Naive thymus-derived CD4-positive, alpha-beta T cell (primary cell): ENCODE results near the gene C6orf58. TPM values are rescaled to one million over a fixed set of nuclear protein-coding genes. Genes with fewer than 3 reads are reported as not detected.

ENCODE experiments used
- ATAC-seq: fragments of 150-1000 bp; cut with Tn5 transposase; 2 replicates; pipeline ENCODE4 v1.10.0; 2021; ENCODE audit warnings: mild to moderate bottlenecking, moderate library complexity
- CTCF ChIA-PET: fragments of 350-600 bp; sonication (Branson Sonifier 250); formaldehyde crosslinking; loops from one replicate; lab custom pipeline; 2021; ENCODE audit warnings: antibody characterized with exemption; lab: Charles Lee
- POLR2A ChIA-PET: fragments of 350-600 bp; sonication (Branson Sonifier 250); formaldehyde crosslinking; loops from one replicate; lab custom pipeline; 2021; ENCODE audit warnings: antibody characterized with exemption, inconsistent platforms; lab: Charles Lee
- DNase-seq, 9 donors: peaks; one replicate each; pipeline versions ENCODE4 v3.0.0 to v3.0.0-alpha.2; 2020 to 2022; ENCODE audit warnings: mixed read lengths in 1 of 9
- H3K27ac ChIP-seq: one replicate; pipeline ENCODE4 v1.7.0; 2013; ENCODE audit warnings: mild to moderate bottlenecking, low read depth, low read length, moderate library complexity
- H3K27me3 ChIP-seq, 2 donors: one replicate each; pipeline ENCODE4 v1.7.0; 2013; ENCODE audit warnings: low read length in 2 of 2, mild to moderate bottlenecking in 2 of 2, moderate library complexity in 2 of 2; ENCODE audit not compliant: control insufficient read depth in 2 of 2, insufficient read depth in 2 of 2
- H3K36me3 ChIP-seq, 3 experiments: 1 replicate in 2 of 3; 2 replicates in 1 of 3; pipeline ENCODE4 v1.7.0; 2013; ENCODE audit warnings: low read length in 3 of 3, mild to moderate bottlenecking in 3 of 3, moderate library complexity in 1 of 3; ENCODE audit not compliant: insufficient read depth in 3 of 3, control insufficient read depth in 2 of 3
- H3K4me1 ChIP-seq, 2 donors: one replicate each; pipeline ENCODE4 v1.7.0; 2013; ENCODE audit warnings: low read length in 2 of 2, mild to moderate bottlenecking in 2 of 2, moderate library complexity in 1 of 2; ENCODE audit not compliant: control insufficient read depth in 2 of 2, insufficient read depth in 2 of 2
- H3K4me3 ChIP-seq: 2 replicates; pipeline ENCODE4 v1.7.0; 2013; ENCODE audit warnings: mild to moderate bottlenecking, low read length
- H3K9me3 ChIP-seq, 3 experiments: 1 replicate in 2 of 3; 2 replicates in 1 of 3; pipeline ENCODE4 v1.7.0; 2013; ENCODE audit warnings: low read length in 3 of 3; ENCODE audit not compliant: control insufficient read depth in 2 of 3
- H3K27ac Mint-ChIP-seq, 9 donors: one replicate each; pipeline ENCODE4 v1.8.0; 2020 to 2022; ENCODE audit warnings: mixed read lengths in 9 of 9, mild to moderate bottlenecking in 8 of 9, moderate library complexity in 5 of 9, inconsistent platforms in 2 of 9
- H3K27me3 Mint-ChIP-seq, 5 donors: one replicate each; pipeline ENCODE4 v1.8.0; 2021 to 2022; ENCODE audit warnings: mixed read lengths in 5 of 5, mild to moderate bottlenecking in 1 of 5
- H3K36me3 Mint-ChIP-seq, 5 donors: one replicate each; pipeline ENCODE4 v1.8.0; 2020 to 2022; ENCODE audit warnings: mixed read lengths in 5 of 5, mild to moderate bottlenecking in 3 of 5, inconsistent platforms in 1 of 5
- H3K4me1 Mint-ChIP-seq, 7 donors: one replicate each; pipeline ENCODE4 v1.8.0; 2020 to 2022; ENCODE audit warnings: mixed read lengths in 7 of 7, mild to moderate bottlenecking in 3 of 7, inconsistent platforms in 1 of 7
- H3K4me3 Mint-ChIP-seq, 10 donors: one replicate each; pipeline ENCODE4 v1.8.0; 2020 to 2022; ENCODE audit warnings: mild to moderate bottlenecking in 10 of 10, mixed read lengths in 10 of 10, moderate library complexity in 6 of 10, inconsistent platforms in 2 of 10
- H3K9me3 Mint-ChIP-seq, 11 donors: one replicate each; pipeline ENCODE4 v1.8.0; 2020 to 2022; ENCODE audit warnings: mixed read lengths in 11 of 11, mild to moderate bottlenecking in 4 of 11, inconsistent platforms in 1 of 11, moderate library complexity in 1 of 11
- intact Hi-C, 2 donors: fragments of 100-400 bp; cut with micrococcal nuclease; formaldehyde crosslinking; loops; one replicate each; pipeline ENCODE4 v1.15.1; 2023
- polyA plus RNA-seq, 2 donors: library from polyadenylated mRNA; unstranded; fragments of 300-500 nt; fragmentation: Illumina TruSeq; gene quantifications; one replicate each; pipeline ENCODE4 v1.2.3, GENCODE V29; 2021
- total RNA-seq, 6 experiments: library from RNA in 5 of 6; stranded (reverse) in 5 of 6; gene quantifications; 1 replicate in 5 of 6; 2 replicates in 1 of 6; pipeline ENCODE4 v1.2.3 and lab custom pipeline; 2021 to 2026

The C6orf58 gene
- total and polyA plus RNA-seq, 7 experiments from 2014 or later, result not detected

DNA sequence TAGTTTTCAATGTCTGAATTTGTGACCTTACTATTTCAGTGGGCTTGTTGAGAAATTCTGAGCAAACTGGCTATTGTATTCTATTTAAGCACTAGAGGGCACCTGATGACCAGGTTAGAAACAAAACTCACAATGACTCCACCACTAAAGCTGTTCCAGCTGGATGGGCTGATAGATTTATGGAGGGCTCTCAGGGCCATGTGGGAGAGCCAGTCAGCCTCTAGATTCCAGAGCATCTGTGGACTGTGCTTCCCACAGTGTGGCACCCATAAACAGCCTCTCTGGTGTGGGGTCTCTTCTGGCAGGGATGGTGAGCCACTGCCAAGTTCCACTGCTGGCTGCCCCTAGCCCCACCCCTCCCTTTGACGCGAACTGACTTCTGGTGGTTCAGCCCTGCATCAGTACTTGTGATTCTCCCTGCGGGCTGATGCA lies 29.2 kb downstream of the C6orf58 start:
- H3K4me3 ChIP-seq, result no peak overlapping the region
- no peak for ATAC-seq
- intact Hi-C loops, result loop anchor here (1.0 to 10.0 kb wide), 5 partner anchors 721 to 1765 kb away; partner anchors contain the start of gene PTPRK (in 1 of the 2)
- H3K27me3 ChIP-seq, result no peaks in the 10 kb centered on the region
- Mint-ChIP-seq H3K27ac (no peak overlapping the region), H3K9me3 (peaks cover 0 to 14% (median 4%) of the 10 kb centered on the region in 11 donors), H3K27me3 (peaks cover 0 to 14% (median 4%) of the 10 kb centered on the region in 5 donors), H3K4me1 (no peaks in the 10 kb centered on the region), H3K4me3 (no peak overlapping the region), H3K36me3 (no peaks in the 10 kb centered on the region)
- peak in 5 of 9 donors; percentile 7 to 30 (median 22) for DNase-seq
- ChIA-PET CTCF (interaction anchor here (0.7 kb wide), 1 partner anchor 32 kb away, joined by 4 read pairs; no protein-coding TSS in a partner anchor), POLR2A (no interaction called here)
- no peaks in the 10 kb centered on the region for H3K4me1 ChIP-seq
- no peak overlapping the region for H3K27ac ChIP-seq
- peaks cover 0 to 5% (median 0%) of the 10 kb centered on the region in 3 experiments for H3K9me3 ChIP-seq
- H3K36me3 ChIP-seq, result no peaks in the 10 kb centered on the region

DNA sequence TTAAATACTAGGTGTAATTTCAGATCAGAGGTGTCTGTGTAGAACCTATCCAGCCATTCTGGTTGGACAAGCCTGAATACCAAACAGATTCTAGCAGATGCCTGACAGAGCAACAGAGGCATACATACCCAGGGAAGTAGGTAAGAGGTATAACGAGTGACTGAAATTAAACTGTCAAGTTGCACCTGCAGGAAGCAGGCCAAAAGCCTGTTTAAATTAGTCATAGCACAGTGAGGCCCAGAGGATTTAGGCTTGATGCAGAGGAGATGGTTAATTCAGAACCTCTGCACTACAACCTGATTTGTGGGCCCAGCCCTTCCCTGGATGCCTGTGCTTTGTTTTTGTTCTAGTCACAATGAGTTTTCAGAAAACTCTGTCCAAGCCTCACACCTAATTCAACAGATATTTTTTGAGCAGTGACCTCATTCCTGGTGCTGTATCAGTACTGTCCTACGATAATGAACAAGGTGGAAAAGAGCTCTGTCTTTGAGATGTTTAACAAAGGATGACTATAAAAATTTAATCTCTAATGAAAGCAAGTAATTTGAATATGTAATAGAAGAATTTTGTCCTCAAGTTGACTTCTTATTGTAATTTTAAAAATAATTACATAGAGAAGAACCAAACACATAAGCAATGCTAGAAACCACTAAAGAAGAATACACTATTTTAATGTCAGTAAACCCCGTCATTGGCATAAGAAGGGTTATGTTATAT lies 31.7 kb downstream of the C6orf58 start:
- Histone ChIP-seq H3K27me3 (no peaks in the 10 kb centered on the region), H3K27ac (no peak overlapping the region), H3K36me3 (no peaks in the 10 kb centered on the region), H3K4me1 (no peaks in the 10 kb centered on the region), H3K4me3 (no peak overlapping the region), H3K9me3 (no peaks in the 10 kb centered on the region)
- DNase-seq, result no peak
- Mint-ChIP-seq H3K9me3 (no peaks in the 10 kb centered on the region), H3K4me1 (no peaks in the 10 kb centered on the region), H3K27ac (no peak overlapping the region), H3K27me3 (peaks cover 0 to 11% (median 4%) of the 10 kb centered on the region in 5 donors), H3K4me3 (no peak overlapping the region), H3K36me3 (no peaks in the 10 kb centered on the region)
- no peak for ATAC-seq
- ChIA-PET POLR2A (no interaction called here), CTCF (no interaction called here)
- intact Hi-C loops, result loop anchor here (5.0 to 10.0 kb wide), 2 partner anchors 719 to 1116 kb away; no protein-coding TSS in a partner anchor

DNA sequence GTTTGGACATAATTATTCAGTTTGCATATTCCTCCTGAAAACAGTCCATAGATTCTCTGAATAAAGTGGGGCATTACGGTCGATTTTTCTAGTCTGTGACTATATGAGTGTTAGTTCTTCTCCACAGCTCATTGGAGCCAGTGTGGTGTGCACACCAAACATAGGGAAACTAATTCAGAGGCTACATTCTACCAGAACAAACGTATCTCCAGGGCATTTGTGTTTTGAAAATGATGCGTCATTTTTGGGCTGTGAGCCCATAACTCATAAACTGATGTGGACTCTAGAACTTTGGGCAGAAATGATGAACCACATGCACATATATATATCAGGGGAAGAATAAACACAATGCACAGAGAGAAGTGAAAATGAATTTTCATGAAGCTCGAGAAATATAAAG lies 41.8 kb downstream of the C6orf58 start:
- no peak for ATAC-seq
- no peak overlapping the region for H3K4me3 ChIP-seq
- H3K36me3 ChIP-seq, result no peaks in the 10 kb centered on the region
- Mint-ChIP-seq H3K4me3 (no peak overlapping the region), H3K27me3 (peaks cover 0 to 3% (median 0%) of the 10 kb centered on the region in 5 donors), H3K27ac (no peak overlapping the region), H3K9me3 (peaks cover 0 to 15% (median 0%) of the 10 kb centered on the region in 11 donors), H3K36me3 (no peaks in the 10 kb centered on the region), H3K4me1 (no peaks in the 10 kb centered on the region)
- H3K27ac ChIP-seq, result no peak overlapping the region
- no peaks in the 10 kb centered on the region for H3K9me3 ChIP-seq
- intact Hi-C loops, result no loop called here
- CTCF ChIA-PET, result no interaction called here
- POLR2A ChIA-PET, result no interaction called here
- DNase-seq, result no peak
- no peaks in the 10 kb centered on the region for H3K27me3 ChIP-seq
- no peaks in the 10 kb centered on the region for H3K4me1 ChIP-seq

DNA sequence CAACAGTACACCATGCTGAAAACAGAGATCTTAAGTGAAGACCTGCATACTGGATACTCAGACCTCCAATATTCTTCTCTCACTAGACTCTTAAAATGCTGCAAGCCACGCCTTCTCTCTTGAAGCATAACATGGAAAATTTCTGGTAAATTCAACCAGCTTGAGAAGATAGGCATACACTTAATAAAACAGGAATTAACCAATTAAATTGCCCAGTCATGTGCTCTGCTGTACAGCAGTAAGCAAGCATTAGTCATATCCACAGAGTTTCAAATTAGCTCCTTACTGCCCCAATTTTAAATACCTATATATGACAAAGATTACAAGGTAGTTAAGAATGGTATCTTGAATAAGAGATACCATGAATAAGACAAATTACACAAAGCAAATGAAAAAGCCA lies 53.8 kb downstream of the C6orf58 start:
- Mint-ChIP-seq H3K27me3 (peaks cover 0 to 2% (median 0%) of the 10 kb centered on the region in 5 donors), H3K4me3 (no peak overlapping the region), H3K9me3 (no peaks in the 10 kb centered on the region), H3K36me3 (peaks cover 0 to 7% (median 3%) of the 10 kb centered on the region in 5 donors), H3K4me1 (no peaks in the 10 kb centered on the region), H3K27ac (no peak overlapping the region)
- Histone ChIP-seq H3K4me1 (no peaks in the 10 kb centered on the region), H3K36me3 (no peaks in the 10 kb centered on the region), H3K27me3 (no peaks in the 10 kb centered on the region), H3K9me3 (no peaks in the 10 kb centered on the region), H3K27ac (no peak overlapping the region), H3K4me3 (no peak overlapping the region)
- POLR2A ChIA-PET, result no interaction called here
- no peak for ATAC-seq
- intact Hi-C loops, result no loop called here
- CTCF ChIA-PET, result no interaction called here
- DNase-seq, result no peak

DNA sequence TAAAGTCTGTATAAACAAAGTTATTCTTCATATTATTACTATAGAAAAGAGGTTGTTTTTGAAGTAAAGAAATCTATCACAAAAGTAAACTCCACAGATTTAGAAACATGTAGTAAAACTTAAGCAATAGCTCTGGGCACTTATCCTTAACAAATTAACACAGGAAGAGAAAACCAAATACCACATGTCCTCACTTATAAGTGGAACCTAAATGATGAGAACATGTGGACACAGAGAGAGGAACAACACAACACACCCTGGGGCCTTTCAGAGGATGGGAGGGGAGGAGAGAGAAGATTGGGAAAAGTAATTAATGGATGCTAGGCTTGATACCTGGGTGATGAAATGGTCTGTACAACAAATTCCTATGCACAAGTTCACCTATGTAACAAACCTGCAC lies 57.2 kb downstream of the C6orf58 start:
- DNase-seq, result no peak
- no peak overlapping the region for H3K27ac Mint-ChIP-seq
- Histone ChIP-seq H3K36me3 (no peaks in the 10 kb centered on the region), H3K4me3 (no peak overlapping the region), H3K27ac (no peak overlapping the region), H3K4me1 (no peaks in the 10 kb centered on the region), H3K27me3 (no peaks in the 10 kb centered on the region), H3K9me3 (no peaks in the 10 kb centered on the region)
- no peak overlapping the region for H3K4me3 Mint-ChIP-seq
- H3K36me3 Mint-ChIP-seq, result peaks cover 0 to 7% (median 3%) of the 10 kb centered on the region in 5 donors
- intact Hi-C loops, result no loop called here
- no peak for ATAC-seq
- CTCF ChIA-PET, result no interaction called here
- no peaks in the 10 kb centered on the region for H3K27me3 Mint-ChIP-seq
- H3K9me3 Mint-ChIP-seq, result no peaks in the 10 kb centered on the region
- no peaks in the 10 kb centered on the region for H3K4me1 Mint-ChIP-seq
- POLR2A ChIA-PET, result no interaction called here

DNA sequence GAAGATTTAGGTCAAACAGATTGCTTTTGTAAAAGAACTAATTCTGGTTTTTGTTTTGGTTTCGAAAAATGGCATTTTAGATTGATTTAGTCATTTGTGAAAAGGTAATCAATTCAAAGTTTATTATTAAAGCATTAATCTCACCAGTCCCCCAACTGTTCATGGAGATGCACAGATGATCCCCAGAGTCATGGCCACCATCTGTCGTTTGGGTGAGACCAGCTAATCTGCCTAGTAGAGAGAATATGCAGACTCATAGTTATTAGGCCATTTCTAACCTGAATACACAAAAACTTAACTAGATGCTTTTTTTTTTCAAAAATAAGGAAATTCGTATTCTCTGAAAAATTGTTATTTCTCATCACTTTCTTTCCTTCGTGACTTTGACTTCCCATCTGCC lies 58.1 kb downstream of the C6orf58 start:
- H3K27me3 Mint-ChIP-seq, result no peaks in the 10 kb centered on the region
- ATAC-seq (no peak), DNase-seq (no peak)
- no peak overlapping the region for H3K27ac ChIP-seq
- ChIA-PET POLR2A (no interaction called here), CTCF (no interaction called here)
- H3K9me3 Mint-ChIP-seq, result no peaks in the 10 kb centered on the region
- H3K4me3 ChIP-seq, result no peak overlapping the region
- no peaks in the 10 kb centered on the region for H3K27me3 ChIP-seq
- no peaks in the 10 kb centered on the region for H3K36me3 ChIP-seq
- intact Hi-C loops, result no loop called here
- no peaks in the 10 kb centered on the region for H3K4me1 Mint-ChIP-seq
- H3K4me3 Mint-ChIP-seq, result no peak overlapping the region
- no peak overlapping the region for H3K27ac Mint-ChIP-seq
- H3K9me3 ChIP-seq, result no peaks in the 10 kb centered on the region
- peaks cover 0 to 7% (median 3%) of the 10 kb centered on the region in 5 donors for H3K36me3 Mint-ChIP-seq
- no peaks in the 10 kb centered on the region for H3K4me1 ChIP-seq
